ENCODE results near the gene SPRYD7. TPM values are rescaled to one million over a fixed set of nuclear protein-coding genes. Genes with fewer than 3 reads are reported as not detected.
A peak's percentile ranks its signal among the peaks of the same experiment; 100 is the strongest.

SPRYD7 gene
- total RNA-seq, 1 donor from 2014 or later = 10.3 TPM

GRCh38 chr13:49932066-49932465, 4.1 kb downstream of the SPRYD7 start:
- no peak overlapping the region for H3K4me3 Mint-ChIP-seq (ENCODE audit: unreplicated experiment)
- Histone ChIP-seq H3K27me3 (ENCODE audit: insufficient read depth, low read length) (no peaks in the 10 kb centered on the region), H3K79me2 (ENCODE audit: insufficient read depth, low read length) (peaks cover 37% of the 10 kb centered on the region), H3K9me3 (ENCODE audit: insufficient read depth, low read depth, low read length) (no peaks in the 10 kb centered on the region), H3K4me3 (ENCODE audit: insufficient read depth, low read depth, low read length) (no peak overlapping the region), H3K27ac (ENCODE audit: low read depth, low read length) (no peak overlapping the region), H3K4me1 (ENCODE audit: insufficient read depth, low read length) (peaks cover 19% of the 10 kb centered on the region), H3K9ac (ENCODE audit: low read length) (no peak overlapping the region), H3K4me2 (ENCODE audit: low read length) (no peak overlapping the region), H3K36me3 (ENCODE audit: insufficient read depth, low read length) (peaks cover 3% of the 10 kb centered on the region), H4K20me1 (ENCODE audit: insufficient read depth, low read length) (peaks cover 7% of the 10 kb centered on the region), H2AFZ (ENCODE audit: low read depth, low read length) (no peak overlapping the region)
- no peak for FAIRE-seq
- H3K27ac Mint-ChIP-seq (ENCODE audit: unreplicated experiment) = no peak overlapping the region
- H3K27me3 Mint-ChIP-seq (ENCODE audit: low read depth, unreplicated experiment) = no peaks in the 10 kb centered on the region
- no peaks in the 10 kb centered on the region for H3K9me3 Mint-ChIP-seq (ENCODE audit: unreplicated experiment)
- no peak for DNase-seq (ENCODE audit: low read depth)
- peaks cover 17% of the 10 kb centered on the region for H3K4me1 Mint-ChIP-seq (ENCODE audit: low read depth, unreplicated experiment)
- TF ChIP-seq, protein P1, sequence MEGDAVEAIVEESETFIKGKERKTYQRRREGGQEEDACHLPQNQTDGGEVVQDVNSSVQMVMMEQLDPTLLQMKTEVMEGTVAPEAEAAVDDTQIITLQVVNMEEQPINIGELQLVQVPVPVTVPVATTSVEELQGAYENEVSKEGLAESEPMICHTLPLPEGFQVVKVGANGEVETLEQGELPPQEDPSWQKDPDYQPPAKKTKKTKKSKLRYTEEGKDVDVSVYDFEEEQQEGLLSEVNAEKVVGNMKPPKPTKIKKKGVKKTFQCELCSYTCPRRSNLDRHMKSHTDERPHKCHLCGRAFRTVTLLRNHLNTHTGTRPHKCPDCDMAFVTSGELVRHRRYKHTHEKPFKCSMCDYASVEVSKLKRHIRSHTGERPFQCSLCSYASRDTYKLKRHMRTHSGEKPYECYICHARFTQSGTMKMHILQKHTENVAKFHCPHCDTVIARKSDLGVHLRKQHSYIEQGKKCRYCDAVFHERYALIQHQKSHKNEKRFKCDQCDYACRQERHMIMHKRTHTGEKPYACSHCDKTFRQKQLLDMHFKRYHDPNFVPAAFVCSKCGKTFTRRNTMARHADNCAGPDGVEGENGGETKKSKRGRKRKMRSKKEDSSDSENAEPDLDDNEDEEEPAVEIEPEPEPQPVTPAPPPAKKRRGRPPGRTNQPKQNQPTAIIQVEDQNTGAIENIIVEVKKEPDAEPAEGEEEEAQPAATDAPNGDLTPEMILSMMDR (IDR thresholded peaks at IDR 0.05; ENCODE audit: insufficient read depth, low read depth, low read length) = no peak
- no peak for TF ChIP-seq EZH2 (IDR thresholded peaks at IDR 0.05; ENCODE audit: insufficient read depth, low read length)
- H3K36me3 Mint-ChIP-seq (ENCODE audit: low read depth, unreplicated experiment) = peaks cover 3% of the 10 kb centered on the region

- no peaks in the 10 kb centered on the region for H4K20me1 ChIP-seq (ENCODE audit: insufficient read depth, low read length)
- no peak overlapping the region for H3K4me3 ChIP-seq (ENCODE audit: insufficient read depth, low read depth, low read length)
- H3K9me3 ChIP-seq (ENCODE audit: insufficient read depth, low read depth, low read length) = no peaks in the 10 kb centered on the region
- no peaks in the 10 kb centered on the region for H3K9me3 Mint-ChIP-seq (ENCODE audit: unreplicated experiment)
- H3K79me2 ChIP-seq (ENCODE audit: insufficient read depth, low read length) = peaks cover 14% of the 10 kb centered on the region
- peaks cover 9% of the 10 kb centered on the region for H3K4me1 Mint-ChIP-seq (ENCODE audit: low read depth, unreplicated experiment)
- peak; percentile 98 for DNase-seq (ENCODE audit: low read depth)
- peak; percentile 93 for FAIRE-seq
- H3K27ac Mint-ChIP-seq (ENCODE audit: unreplicated experiment) = peak overlapping the region; percentile 78
- no peak overlapping the region for H2AFZ ChIP-seq (ENCODE audit: low read depth, low read length)
- H3K36me3 Mint-ChIP-seq (ENCODE audit: low read depth, unreplicated experiment) = peaks cover 6% of the 10 kb centered on the region
- H3K4me2 ChIP-seq (ENCODE audit: low read length) = peak overlapping the region; percentile 5
- peaks cover 3% of the 10 kb centered on the region for H3K36me3 ChIP-seq (ENCODE audit: insufficient read depth, low read length)
- peaks cover 14% of the 10 kb centered on the region for H3K4me1 ChIP-seq (ENCODE audit: insufficient read depth, low read length)
- no peak for TF ChIP-seq EZH2 (IDR thresholded peaks at IDR 0.05; ENCODE audit: insufficient read depth, low read length)
- TF ChIP-seq, protein P1 (IDR thresholded peaks at IDR 0.05; ENCODE audit: insufficient read depth, low read depth, low read length) = no peak
- no peaks in the 10 kb centered on the region for H3K27me3 ChIP-seq (ENCODE audit: insufficient read depth, low read length)
- peak overlapping the region; percentile 35 for H3K27ac ChIP-seq (ENCODE audit: low read depth, low read length)
- H3K9ac ChIP-seq (ENCODE audit: low read length) = no peak overlapping the region
- no peaks in the 10 kb centered on the region for H3K27me3 Mint-ChIP-seq (ENCODE audit: low read depth, unreplicated experiment)
- H3K4me3 Mint-ChIP-seq (ENCODE audit: unreplicated experiment) = no peak overlapping the region
Measured at GRCh38 chr13:49927755-49928154, 8.4 kb downstream of the SPRYD7 start.

DNA sequence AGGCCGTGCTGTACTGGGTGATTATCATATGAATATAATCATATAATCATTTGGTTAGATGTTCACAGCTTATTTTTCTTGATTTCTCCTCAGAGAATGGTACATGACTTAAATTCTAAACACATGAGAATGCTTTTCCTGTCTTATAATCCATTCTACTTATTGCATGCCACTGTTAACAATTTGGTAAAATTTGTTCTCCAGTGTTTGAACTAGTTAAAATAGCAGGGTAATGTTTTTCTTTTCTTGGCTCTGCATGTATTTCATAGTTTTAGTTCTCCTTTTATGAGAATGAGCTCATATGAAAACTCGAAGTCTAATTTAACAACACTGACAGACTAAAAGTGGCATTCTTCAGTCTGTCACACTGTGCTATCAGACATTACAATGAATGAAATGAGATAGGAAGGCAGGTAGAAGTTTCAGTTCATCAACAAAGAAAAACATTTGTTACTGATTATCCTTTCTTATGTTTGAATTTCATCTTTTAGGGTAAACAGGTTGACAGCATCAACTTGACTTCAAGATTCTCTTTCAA, 10.2 kb downstream of the SPRYD7 start:
- Histone ChIP-seq H3K27me3 (ENCODE audit: insufficient read depth, low read length) (no peaks in the 10 kb centered on the region), H3K79me2 (ENCODE audit: insufficient read depth, low read length) (no peaks in the 10 kb centered on the region), H3K9me3 (ENCODE audit: insufficient read depth, low read depth, low read length) (no peaks in the 10 kb centered on the region), H3K4me3 (ENCODE audit: insufficient read depth, low read depth, low read length) (no peak overlapping the region), H2AFZ (ENCODE audit: low read depth, low read length) (no peak overlapping the region), H3K4me1 (ENCODE audit: insufficient read depth, low read length) (peaks cover 14% of the 10 kb centered on the region), H3K27ac (ENCODE audit: low read depth, low read length) (no peak overlapping the region), H3K36me3 (ENCODE audit: insufficient read depth, low read length) (peaks cover 9% of the 10 kb centered on the region), H3K9ac (ENCODE audit: low read length) (no peak overlapping the region), H3K4me2 (ENCODE audit: low read length) (no peak overlapping the region), H4K20me1 (ENCODE audit: insufficient read depth, low read length) (no peaks in the 10 kb centered on the region)
- DNase-seq (ENCODE audit: low read depth) (no peak), FAIRE-seq (no peak)
- Mint-ChIP-seq H3K4me3 (ENCODE audit: unreplicated experiment) (no peak overlapping the region), H3K9me3 (ENCODE audit: unreplicated experiment) (no peaks in the 10 kb centered on the region), H3K36me3 (ENCODE audit: low read depth, unreplicated experiment) (peaks cover 8% of the 10 kb centered on the region), H3K27me3 (ENCODE audit: low read depth, unreplicated experiment) (no peaks in the 10 kb centered on the region), H3K4me1 (ENCODE audit: low read depth, unreplicated experiment) (peaks cover 9% of the 10 kb centered on the region), H3K27ac (ENCODE audit: unreplicated experiment) (no peak overlapping the region)
- TF ChIP-seq EZH2 (IDR thresholded peaks at IDR 0.05; ENCODE audit: insufficient read depth, low read length) = no peak
- TF ChIP-seq, protein P1 (IDR thresholded peaks at IDR 0.05; ENCODE audit: insufficient read depth, low read depth, low read length) = no peak

All from astrocyte (in vitro differentiated cells and primary cell).